HG03432 (cell line): ENCODE data around the gene SHD.
"Not testable (repeated sequence)": the region's sequence is repeated elsewhere in the genome, so short reads cannot be mapped to it uniquely, and the experiment has no call there.

Source experiments
- ATAC-seq: cut with Tn5 transposase; IDR thresholded peaks from one replicate; pipeline ENCODE4 v1.9.1; 2021; ENCODE audit warnings: mild to moderate bottlenecking, moderate library complexity; ENCODE audit not compliant: unreplicated experiment

The SHD gene, protein sequence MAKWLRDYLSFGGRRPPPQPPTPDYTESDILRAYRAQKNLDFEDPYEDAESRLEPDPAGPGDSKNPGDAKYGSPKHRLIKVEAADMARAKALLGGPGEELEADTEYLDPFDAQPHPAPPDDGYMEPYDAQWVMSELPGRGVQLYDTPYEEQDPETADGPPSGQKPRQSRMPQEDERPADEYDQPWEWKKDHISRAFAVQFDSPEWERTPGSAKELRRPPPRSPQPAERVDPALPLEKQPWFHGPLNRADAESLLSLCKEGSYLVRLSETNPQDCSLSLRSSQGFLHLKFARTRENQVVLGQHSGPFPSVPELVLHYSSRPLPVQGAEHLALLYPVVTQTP

DNA sequence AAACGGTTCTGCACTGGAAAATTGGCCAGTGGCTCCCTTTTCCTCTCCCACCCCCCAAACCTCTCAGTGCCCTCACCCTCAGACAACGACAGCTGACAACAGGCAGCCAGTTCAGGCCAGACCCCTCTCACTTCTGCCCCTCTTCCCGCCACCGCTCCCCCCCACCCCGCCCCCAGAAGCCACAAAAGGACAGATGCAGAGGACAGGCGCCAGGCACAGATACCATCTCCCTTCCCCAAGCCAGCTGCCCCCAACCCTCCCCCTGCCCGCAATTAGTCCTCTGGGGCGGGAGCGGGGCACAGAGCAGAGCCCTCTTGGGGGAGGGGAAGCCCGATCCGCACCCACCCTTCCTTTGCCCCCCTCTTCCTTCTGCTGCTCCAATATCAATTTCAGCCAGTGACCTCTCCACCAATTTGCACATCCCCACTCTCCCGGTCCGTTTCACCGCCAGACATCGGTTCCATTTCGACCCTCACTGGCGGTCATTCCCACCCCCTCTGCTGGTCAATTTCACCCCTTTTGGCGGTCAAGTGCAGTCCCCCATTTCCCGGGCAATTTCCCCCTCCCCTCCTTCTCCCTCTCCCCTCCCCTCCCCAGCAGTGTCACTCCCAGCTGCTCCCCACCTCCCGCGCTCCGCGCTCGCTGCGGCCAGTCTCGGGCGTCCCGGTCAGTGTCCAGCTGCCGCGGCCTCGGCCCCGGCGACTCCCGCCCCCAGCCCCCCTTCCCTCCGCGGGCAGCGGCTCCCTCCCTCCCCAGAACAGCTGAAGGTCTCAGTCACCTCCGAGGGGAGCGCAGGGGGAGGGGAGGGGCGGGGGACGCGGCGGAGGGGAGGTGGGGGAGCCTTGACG, at the start of gene SHD:
Gene SHD, plus strand, starts transcription at position 848 of the 848 bp plus-strand sequence. CDS start 798 bp downstream, outside the sequence.
- ATAC-seq = no peak

DNA sequence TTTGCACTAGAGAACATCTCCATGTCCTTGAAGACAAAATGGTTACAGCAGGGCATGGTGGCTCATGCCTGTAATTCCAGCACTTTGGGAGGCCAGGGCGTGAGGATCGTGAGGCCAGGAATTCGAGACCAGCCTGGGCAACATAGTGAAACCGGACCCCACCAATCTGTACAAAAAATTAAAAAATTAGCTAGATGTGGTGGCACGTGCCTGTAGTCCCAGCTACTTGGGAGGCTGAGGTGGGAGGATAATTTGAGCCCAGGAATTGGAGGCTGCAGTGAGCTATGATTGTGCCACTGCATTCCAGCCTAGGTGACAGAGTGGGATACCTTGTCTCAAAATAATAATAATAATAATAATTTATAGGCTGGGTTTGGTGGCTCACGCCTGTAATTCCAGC, 48.8 kb upstream of the SHD start:
- ATAC-seq = not testable (repeated sequence)

- not testable (repeated sequence) for ATAC-seq
These were observed 47.5 kb upstream of the SHD start for GRCh38 chr19:4231521-4231920.

GRCh38 chr19:4232139-4232538, 46.9 kb upstream of the SHD start:
- not testable (repeated sequence) for ATAC-seq

GRCh38 chr19:4232614-4233281, 46.3 kb upstream of the SHD start:
- ATAC-seq = no peak

GRCh38 chr19:4233282-4233853, 45.7 kb upstream of the SHD start:
- no peak for ATAC-seq

GRCh38 chr19:4234142-4234861, 44.8 kb upstream of the SHD start:
- ATAC-seq = no peak

DNA sequence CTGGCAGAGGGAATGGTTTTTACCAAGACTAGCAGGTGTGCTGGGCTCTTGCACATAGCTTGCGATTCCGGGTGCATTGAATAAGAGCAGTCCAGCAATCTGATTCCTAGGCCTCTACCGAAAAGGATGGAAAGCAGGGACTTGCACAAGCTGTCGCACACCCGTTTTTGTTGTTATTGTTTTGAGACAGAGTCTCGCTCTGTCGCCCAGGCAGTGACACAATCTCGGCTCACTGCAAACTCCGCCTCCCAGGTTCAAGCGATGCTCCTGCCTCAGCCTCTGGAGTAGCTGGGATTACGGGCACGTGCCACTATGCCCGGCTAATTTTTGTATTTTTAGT, 44.2 kb upstream of the SHD start:
- ATAC-seq = no peak

- not testable (repeated sequence) for ATAC-seq
These were observed 41.6 kb upstream of the SHD start for GRCh38 chr19:4237510-4237909.

- no peak for ATAC-seq
These were observed 40.2 kb upstream of the SHD start for GRCh38 chr19:4238831-4239230.

- no peak for ATAC-seq
These were observed 37.1 kb upstream of the SHD start for GRCh38 chr19:4241824-4242430.

GRCh38 chr19:4245938-4246337, 33.1 kb upstream of the SHD start:
- ATAC-seq = not testable (repeated sequence)

- peak; percentile 87 for ATAC-seq
These were observed 32.1 kb upstream of the SHD start, which contains the start of gene YJU2 for GRCh38 chr19:4246767-4247593. YJU2 (plus strand) TSS chr19:4247080; CDS start chr19:4247147, 67 bp downstream.

- no peak for ATAC-seq
These were observed 22.5 kb upstream of the SHD start for GRCh38 chr19:4256563-4256962.

DNA sequence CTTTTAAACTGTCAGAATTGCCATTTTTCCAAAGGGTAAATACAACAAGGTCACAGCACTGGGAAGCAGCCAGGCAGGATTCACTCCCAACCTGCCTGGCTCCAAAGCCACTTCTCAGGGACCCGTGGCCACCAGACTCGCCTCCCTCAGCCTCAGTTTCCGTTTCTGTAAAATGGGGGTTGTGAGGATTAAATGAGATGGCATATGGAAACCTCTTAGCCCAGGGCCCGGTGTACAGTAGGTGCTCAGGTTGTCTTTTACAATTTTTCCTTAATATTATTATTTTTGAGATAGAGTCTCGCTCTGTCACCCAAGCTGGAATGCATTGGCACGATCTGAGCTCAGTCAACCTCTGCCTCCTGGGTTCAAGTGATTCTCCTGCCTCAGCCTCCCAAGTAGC, 22.0 kb upstream of the SHD start:
- no peak for ATAC-seq

DNA sequence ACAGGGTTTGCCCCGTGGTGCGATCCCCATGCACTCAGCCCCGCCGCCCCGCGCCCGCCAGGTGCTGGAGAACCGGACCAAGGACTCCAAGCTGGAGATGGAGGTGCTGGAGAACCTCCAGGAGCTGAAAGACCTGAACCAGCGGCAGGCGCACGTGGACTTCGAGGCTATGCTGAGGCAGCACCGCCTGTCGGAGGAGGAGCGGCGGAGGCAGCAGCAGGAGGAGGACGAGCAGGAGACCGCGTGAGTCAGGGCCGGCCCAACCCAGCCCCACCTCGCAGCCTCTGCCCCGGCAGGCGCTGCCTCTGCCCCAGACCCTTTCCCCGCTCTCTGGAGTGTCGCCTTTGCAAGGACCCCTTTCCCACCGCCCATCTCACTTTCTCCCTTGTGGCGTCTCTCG, 20.9 kb upstream of the SHD start:
- ATAC-seq = no peak

DNA sequence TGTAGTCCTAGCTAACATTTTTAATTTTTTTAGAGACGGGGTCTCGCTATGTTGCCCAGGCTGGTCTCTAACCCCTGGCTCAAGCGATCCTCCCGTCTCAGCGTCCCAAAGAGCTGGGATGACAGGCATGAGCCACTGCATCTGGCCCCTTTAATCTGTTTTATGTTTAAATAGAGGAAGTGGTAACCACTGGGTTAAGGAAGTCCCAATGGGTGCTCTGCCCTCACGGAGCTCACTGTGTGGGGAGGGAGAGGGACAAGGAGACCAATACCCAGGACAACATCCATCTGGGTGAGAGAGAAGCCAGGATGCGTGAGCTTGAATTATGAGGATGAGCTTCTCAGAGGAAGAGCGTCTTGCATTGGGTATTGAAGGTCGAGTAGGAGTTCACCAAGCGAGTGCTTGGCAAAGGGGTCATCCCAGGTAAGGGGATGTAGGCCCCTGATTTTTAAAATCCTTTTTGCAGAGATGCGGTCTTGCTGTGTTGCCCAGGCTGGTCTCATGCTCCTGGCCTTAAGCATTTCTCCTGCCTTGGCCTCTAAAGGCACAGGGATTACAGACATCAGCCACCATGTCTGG, 18.4 kb upstream of the SHD start:
- no peak for ATAC-seq

GRCh38 chr19:4264812-4265211, 14.3 kb upstream of the SHD start:
- ATAC-seq = no peak
